NCI-H187 treated with DMSO at 0.1 percent for 48 hours (cell line): Measurements from ENCODE around the gene SBK1.

Experiments
- DNase-seq: peaks from one replicate; lab custom pipeline; 2025; lab: John Stamatoyannopoulos, UW

Gene SBK1

GRCh38 chr16:28282045-28282444 is 10.3 kb upstream of the SBK1 start:
- no peak for DNase-seq

- no peak for DNase-seq
These were observed 9.2 kb upstream of the SBK1 start for GRCh38 chr16:28283173-28283572.

GRCh38 chr16:28283798-28284577 is 8.3 kb upstream of the SBK1 start:
- no peak for DNase-seq

GRCh38 chr16:28285649-28286048 is 6.7 kb upstream of the SBK1 start:
- no peak for DNase-seq

- no peak for DNase-seq
These were observed 4.2 kb upstream of the SBK1 start for GRCh38 chr16:28288114-28288513.

- DNase-seq: no peak
These were observed 3.3 kb upstream of the SBK1 start for GRCh38 chr16:28289048-28289447.

DNA sequence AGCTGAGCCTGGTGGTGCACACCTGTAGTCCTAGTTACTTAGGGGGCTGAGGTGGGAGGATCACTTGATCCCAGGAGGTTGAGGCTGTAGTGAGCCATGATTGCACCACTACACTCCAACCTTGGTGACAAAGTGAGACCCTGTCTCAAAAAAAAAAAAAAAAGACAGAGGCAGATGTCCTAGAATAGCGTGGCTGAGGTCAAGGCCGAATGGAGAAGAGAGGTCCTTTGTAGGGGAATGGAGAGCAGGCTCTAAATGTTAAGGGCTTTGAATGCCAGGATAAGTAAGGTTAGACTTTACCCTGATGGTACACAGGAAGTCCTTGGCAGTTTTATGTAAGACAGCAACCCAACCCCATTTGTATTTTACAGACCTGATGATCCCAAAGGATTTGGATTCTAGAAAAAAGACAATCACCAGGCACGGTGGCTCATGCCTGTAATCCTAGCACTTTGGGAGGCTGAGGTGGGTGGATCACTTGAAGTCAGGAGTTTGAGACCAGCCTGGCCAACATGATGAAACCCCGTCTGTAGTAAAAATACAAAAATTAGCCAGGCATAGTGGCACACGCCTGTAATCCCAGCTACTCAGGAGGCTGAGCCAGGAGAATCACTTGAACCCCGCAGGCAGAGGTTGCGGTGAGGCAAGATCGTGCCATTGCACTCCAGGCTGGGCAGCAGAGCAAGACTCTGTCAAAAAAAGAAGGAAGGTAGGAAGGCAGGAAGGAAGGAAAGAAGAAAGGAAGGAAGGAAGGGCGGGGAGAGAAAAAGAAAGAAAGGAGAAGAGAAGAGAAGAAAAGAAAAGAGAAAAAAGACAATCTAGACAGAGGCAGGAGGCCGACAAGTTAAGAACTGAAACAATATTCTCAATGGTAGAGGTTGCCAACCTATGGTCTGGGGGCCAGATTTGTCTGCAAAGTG is 2.1 kb upstream of the SBK1 start:
- no peak for DNase-seq

GRCh38 chr16:28290859-28291254 is 1.5 kb upstream of the SBK1 start:
- DNase-seq: no peak

DNA sequence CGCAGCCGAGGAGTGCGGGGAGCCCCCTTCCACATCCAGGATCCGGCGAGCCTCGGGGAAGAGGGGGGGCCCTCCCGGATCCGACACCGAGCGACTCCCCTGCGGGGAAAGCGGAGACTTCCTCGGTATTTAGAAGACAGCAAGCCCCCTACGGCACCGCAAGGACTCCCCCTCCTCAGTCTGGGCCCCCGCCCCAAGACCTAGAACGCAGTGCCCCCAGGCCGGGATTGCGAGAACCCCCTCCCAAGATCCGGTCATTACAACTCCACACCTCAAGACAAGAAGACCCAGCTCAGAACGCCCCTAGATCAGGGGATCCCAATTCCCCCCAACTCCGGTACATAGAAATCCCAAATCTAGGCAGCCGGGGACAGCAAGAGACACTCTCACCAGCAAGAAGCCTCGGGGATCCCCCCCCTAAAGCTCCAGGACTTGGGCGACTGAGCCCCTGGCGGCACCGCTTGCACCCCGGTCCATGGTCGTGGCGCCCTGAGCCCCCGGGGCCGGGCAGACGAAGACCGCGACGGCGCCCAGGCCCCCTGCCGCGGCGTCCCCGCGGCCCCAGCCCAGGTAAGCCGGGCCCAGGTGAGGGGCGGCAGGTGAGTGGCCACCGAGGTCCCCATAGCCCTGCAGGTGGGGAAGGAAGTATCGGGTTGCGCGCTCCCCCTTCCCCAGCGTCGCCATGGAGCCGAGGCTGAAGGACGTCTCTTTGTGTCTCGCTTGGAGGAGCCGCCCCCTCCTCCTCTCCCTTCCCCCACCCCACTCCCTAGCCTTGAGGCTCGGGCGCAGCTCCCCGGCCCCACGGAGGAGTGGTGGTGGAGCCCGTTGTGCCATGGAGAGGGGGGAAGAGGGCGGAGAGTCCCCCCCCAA is 641 bp downstream of the SBK1 start:
- no peak for DNase-seq

- no peak for DNase-seq
These were observed 1.3 kb downstream of the SBK1 start for GRCh38 chr16:28293601-28293960.

DNA sequence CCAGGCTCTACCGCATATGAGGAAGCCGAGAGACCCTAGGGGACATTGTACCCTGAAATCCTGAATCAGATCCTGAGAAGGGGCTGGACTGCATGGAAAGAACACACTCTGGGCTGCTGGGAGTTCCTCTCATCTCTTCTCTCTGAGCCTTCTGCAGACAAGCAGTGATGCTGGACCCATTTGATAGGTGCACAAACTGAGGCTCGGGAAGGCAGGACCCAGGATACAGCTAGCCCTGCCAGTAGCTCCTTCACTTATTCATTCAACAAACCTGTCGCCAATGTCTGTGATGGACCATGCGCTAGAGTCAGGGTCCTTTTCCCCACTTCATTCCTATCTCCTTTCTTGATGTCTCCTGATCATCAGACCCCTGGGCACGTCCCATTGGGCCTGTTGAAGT is 1.9 kb downstream of the SBK1 start:
- DNase-seq: no peak

DNA sequence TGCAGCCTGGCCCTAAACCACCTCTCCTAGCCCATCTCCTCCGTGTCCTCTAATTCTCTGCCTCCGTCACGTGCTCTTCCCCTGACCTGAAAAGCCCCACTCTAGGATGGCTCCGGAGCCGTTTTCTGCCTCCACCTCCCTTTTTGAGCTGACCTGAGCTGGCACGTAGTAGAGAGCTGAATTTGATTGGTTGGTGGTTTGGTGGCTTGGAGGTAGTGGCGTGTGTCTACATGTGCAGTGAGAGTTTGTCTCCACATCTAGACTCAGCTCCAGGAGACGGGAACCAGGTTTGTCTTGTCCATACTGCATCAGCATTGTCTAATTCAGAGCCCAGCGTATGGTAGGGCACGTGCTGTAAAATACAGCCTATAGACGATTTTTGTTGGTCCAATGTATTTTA is 3.0 kb downstream of the SBK1 start:
- DNase-seq: no peak

DNA sequence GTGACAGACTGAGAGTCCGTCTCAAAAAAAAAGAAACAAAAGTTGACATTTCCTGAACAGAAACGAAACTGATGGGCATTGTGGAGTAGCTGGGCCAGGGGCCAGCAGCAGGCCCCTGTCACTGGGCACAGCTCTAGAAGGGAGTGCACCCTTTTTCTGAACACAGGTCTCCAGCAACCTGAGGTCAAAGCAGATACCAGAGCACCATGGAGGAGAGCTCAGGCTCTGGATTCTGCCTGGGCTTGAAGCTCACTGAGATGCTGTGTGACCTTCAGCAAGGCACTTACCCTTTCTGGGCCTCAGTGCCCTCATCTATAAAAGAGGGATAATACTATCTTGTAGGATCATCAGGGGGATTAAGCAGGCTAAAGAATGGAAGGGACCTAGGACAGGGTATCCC is 5.0 kb downstream of the SBK1 start:
- no peak for DNase-seq

GRCh38 chr16:28297784-28298510 is 5.6 kb downstream of the SBK1 start:
- DNase-seq: no peak

- DNase-seq: no peak
These were observed 6.2 kb downstream of the SBK1 start for GRCh38 chr16:28298511-28298878.

DNA sequence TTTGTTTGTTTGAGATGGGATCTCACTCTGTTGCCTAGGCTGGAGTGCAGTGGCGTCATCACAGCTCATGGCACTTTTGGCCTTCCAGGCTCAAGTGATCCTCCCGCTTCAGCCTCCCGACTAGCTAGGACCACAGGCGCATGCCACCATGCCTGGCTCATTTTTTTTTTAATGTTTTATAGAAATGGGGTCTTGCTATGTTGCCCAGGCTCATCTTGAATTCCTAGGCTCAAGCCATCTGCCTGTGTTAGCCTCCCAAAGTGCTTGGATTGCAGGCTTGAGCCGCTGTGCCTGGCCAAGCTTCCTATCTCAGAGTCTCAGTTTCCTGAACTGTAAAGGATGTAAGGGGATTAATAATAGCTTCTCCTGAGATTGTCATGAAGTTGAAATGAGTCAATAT is 8.0 kb downstream of the SBK1 start:
- no peak for DNase-seq

DNA sequence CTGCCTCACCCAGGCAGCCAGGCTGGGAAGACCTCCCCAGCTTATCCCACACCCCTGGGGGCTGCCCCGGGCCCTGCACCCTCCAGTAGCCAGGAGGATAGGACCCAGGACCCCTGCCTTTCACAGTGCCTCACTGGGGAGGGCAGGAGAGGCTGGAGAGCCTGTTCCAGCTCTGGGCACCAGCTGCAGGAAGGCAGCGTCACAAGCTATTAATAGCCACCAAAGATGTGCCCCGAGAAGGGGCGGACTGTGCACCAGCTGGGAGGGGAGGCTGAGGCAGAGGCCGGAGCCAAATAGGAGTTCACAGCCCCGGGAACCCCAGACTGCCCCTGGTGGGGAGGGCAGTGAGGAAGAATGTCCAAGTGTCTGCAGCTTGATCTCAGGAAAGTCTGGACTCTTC is 8.8 kb downstream of the SBK1 start:
- DNase-seq: no peak

- DNase-seq: no peak
These were observed 9.3 kb downstream of the SBK1 start for GRCh38 chr16:28301620-28302019.

DNA sequence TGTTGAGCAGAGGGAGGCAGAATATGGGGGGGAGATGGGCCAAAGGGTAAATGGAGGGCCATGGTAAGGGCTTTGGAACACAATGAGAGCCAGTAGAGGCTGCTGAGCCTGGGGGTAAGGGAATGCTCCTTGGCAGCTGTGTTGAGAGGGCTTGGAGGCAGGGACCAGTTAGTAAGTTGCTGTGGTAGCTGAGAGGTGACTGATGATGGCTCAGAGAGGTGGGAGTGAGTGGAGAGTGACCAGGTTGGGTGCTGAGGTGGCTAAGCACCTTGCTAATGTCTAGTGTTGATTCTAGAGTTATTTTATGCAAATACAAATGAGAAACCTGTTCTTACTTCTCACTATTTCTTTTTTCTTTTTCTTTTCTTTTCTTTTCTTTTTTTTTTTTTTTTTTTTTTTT is 10.8 kb downstream of the SBK1 start:
- no peak for DNase-seq

- no peak for DNase-seq
These were observed 11.9 kb downstream of the SBK1 start for GRCh38 chr16:28304214-28304613.

DNA sequence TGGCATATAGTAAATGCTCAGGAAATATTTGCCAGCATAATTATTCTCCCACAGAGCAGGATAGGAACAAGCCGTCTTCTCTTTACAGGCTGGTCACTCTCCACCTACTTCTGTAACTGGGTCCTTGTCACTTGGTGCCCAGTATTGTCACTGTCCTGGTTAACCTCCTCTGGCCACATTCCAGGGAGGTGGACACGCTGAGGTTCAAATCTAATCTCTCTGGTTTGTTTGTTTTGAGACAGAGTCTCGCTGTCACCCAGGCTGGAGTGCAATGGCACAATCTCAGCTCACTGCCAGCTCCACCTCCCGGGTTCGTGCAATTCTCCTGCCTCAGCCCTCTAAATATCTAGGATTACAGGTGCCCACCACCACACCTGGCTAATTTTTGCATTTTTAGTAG is 15.6 kb downstream of the SBK1 start:
- no peak for DNase-seq
